ENCODE measurements around the gene STX8. TPM values are rescaled to one million over a fixed set of nuclear protein-coding genes. Genes with fewer than 3 reads are reported as not detected.

Gene STX8
- total RNA-seq, 1 donor from 2014 or later, result 50.6 TPM

- H3K9me3 Mint-ChIP-seq (ENCODE audit: low read depth), result no peaks in the 10 kb centered on the region
- no peaks in the 10 kb centered on the region for H3K27me3 Mint-ChIP-seq (ENCODE audit: low read depth)
- TF ChIP-seq CTCF (IDR thresholded peaks at IDR 0.05), result no peak
- H3K4me1 Mint-ChIP-seq (ENCODE audit: low read depth), result peaks cover 13% of the 10 kb centered on the region
- H3K27ac Mint-ChIP-seq (ENCODE audit: unreplicated experiment), result no peak overlapping the region
- H3K36me3 Mint-ChIP-seq (ENCODE audit: low read depth), result no peaks in the 10 kb centered on the region
- H3K4me3 Mint-ChIP-seq (ENCODE audit: unreplicated experiment), result no peak overlapping the region
- DNase-seq (ENCODE audit: low spot score), result no peak
Measured at GRCh38 chr17:9472541-9472940, 103.1 kb downstream of the STX8 start.

- no peak overlapping the region for H3K27ac Mint-ChIP-seq (ENCODE audit: unreplicated experiment)
- H3K36me3 Mint-ChIP-seq (ENCODE audit: low read depth), result no peaks in the 10 kb centered on the region
- peaks cover 13% of the 10 kb centered on the region for H3K4me1 Mint-ChIP-seq (ENCODE audit: low read depth)
- H3K9me3 Mint-ChIP-seq (ENCODE audit: low read depth), result no peaks in the 10 kb centered on the region
- TF ChIP-seq CTCF (IDR thresholded peaks at IDR 0.05), result no peak
- H3K27me3 Mint-ChIP-seq (ENCODE audit: low read depth), result no peaks in the 10 kb centered on the region
- H3K4me3 Mint-ChIP-seq (ENCODE audit: unreplicated experiment), result no peak overlapping the region
- DNase-seq (ENCODE audit: low spot score), result no peak
Measured at GRCh38 chr17:9472094-9472493, 103.5 kb downstream of the STX8 start.

GRCh38 chr17:9470171-9470570 is 105.4 kb downstream of the STX8 start:
- no peak for TF ChIP-seq CTCF (IDR thresholded peaks at IDR 0.05)
- no peak for DNase-seq (ENCODE audit: low spot score)
- no peaks in the 10 kb centered on the region for H3K36me3 Mint-ChIP-seq (ENCODE audit: low read depth)

GRCh38 chr17:9468937-9469336 is 106.7 kb downstream of the STX8 start:
- Mint-ChIP-seq H3K27me3 (ENCODE audit: low read depth) (no peaks in the 10 kb centered on the region), H3K4me1 (ENCODE audit: low read depth) (peaks cover 24% of the 10 kb centered on the region), H3K27ac (ENCODE audit: unreplicated experiment) (no peak overlapping the region), H3K9me3 (ENCODE audit: low read depth) (no peaks in the 10 kb centered on the region), H3K36me3 (ENCODE audit: low read depth) (no peaks in the 10 kb centered on the region), H3K4me3 (ENCODE audit: unreplicated experiment) (no peak overlapping the region)
- TF ChIP-seq CTCF (IDR thresholded peaks at IDR 0.05), result no peak
- DNase-seq (ENCODE audit: low spot score), result no peak

More at GRCh38 chr17:9470171-9470570, 105.4 kb downstream of the STX8 start:
- Mint-ChIP-seq H3K27ac (ENCODE audit: unreplicated experiment) (peak overlapping the region; percentile 29), H3K9me3 (ENCODE audit: low read depth) (no peaks in the 10 kb centered on the region), H3K4me1 (ENCODE audit: low read depth) (peaks cover 17% of the 10 kb centered on the region), H3K4me3 (ENCODE audit: unreplicated experiment) (no peak overlapping the region), H3K27me3 (ENCODE audit: low read depth) (no peaks in the 10 kb centered on the region)

GRCh38 chr17:9468532-9468931 is 107.1 kb downstream of the STX8 start:
- H3K4me3 Mint-ChIP-seq (ENCODE audit: unreplicated experiment), result no peak overlapping the region
- peaks cover 21% of the 10 kb centered on the region for H3K4me1 Mint-ChIP-seq (ENCODE audit: low read depth)
- no peak for DNase-seq (ENCODE audit: low spot score)
- no peak for TF ChIP-seq CTCF (IDR thresholded peaks at IDR 0.05)
- no peaks in the 10 kb centered on the region for H3K27me3 Mint-ChIP-seq (ENCODE audit: low read depth)
- no peaks in the 10 kb centered on the region for H3K9me3 Mint-ChIP-seq (ENCODE audit: low read depth)
- no peak overlapping the region for H3K27ac Mint-ChIP-seq (ENCODE audit: unreplicated experiment)
- H3K36me3 Mint-ChIP-seq (ENCODE audit: low read depth), result no peaks in the 10 kb centered on the region
